Right hindlimb (tissue), 1 donor: ENCODE data around the gene PLA2G4E.

Experiments
- DNase-seq: peaks from one replicate; pipeline ENCODE4 v3.0.0-alpha.2; 2018

PLA2G4E gene

GRCh38 chr15:42016971-42017370 is 3.9 kb downstream of the PLA2G4E start:
- no peak for DNase-seq

- DNase-seq = no peak
Observed at GRCh38 chr15:42014406-42014805, 6.4 kb downstream of the PLA2G4E start.

GRCh38 chr15:42012928-42013482 is 7.8 kb downstream of the PLA2G4E start:
- DNase-seq = no peak

GRCh38 chr15:42012241-42012640 is 8.6 kb downstream of the PLA2G4E start:
- DNase-seq = no peak

GRCh38 chr15:42011074-42011473 is 9.8 kb downstream of the PLA2G4E start:
- no peak for DNase-seq

GRCh38 chr15:42010434-42010833 is 10.4 kb downstream of the PLA2G4E start:
- no peak for DNase-seq

GRCh38 chr15:42009474-42009873 is 11.4 kb downstream of the PLA2G4E start:
- DNase-seq = no peak

- DNase-seq = no peak
Observed at GRCh38 chr15:42009022-42009421, 11.8 kb downstream of the PLA2G4E start.

GRCh38 chr15:42007386-42007785 is 13.5 kb downstream of the PLA2G4E start:
- no peak for DNase-seq

- DNase-seq = no peak
Observed at GRCh38 chr15:42002333-42002732, 18.5 kb downstream of the PLA2G4E start.

GRCh38 chr15:42001236-42001635 is 19.6 kb downstream of the PLA2G4E start:
- DNase-seq = no peak

GRCh38 chr15:41999290-42000285 is 21.3 kb downstream of the PLA2G4E start:
- DNase-seq = no peak

- no peak for DNase-seq
Observed at GRCh38 chr15:41997845-41998244, 23.0 kb downstream of the PLA2G4E start.

GRCh38 chr15:41996921-41997592 is 23.8 kb downstream of the PLA2G4E start:
- DNase-seq = no peak

GRCh38 chr15:41996376-41996775 is 24.5 kb downstream of the PLA2G4E start:
- DNase-seq = no peak

GRCh38 chr15:41995476-41995855 is 25.4 kb downstream of the PLA2G4E start:
- DNase-seq = no peak

GRCh38 chr15:41994772-41995475 is 25.9 kb downstream of the PLA2G4E start:
- no peak for DNase-seq

- DNase-seq = no peak
Observed at GRCh38 chr15:41994171-41994650, 26.6 kb downstream of the PLA2G4E start.

GRCh38 chr15:41993472-41994170 is 27.2 kb downstream of the PLA2G4E start:
- DNase-seq = no peak

- DNase-seq = no peak
Observed at GRCh38 chr15:41992803-41993190, 28.0 kb downstream of the PLA2G4E start.

GRCh38 chr15:41992151-41992802 is 28.6 kb downstream of the PLA2G4E start:
- no peak for DNase-seq

- DNase-seq = no peak
Observed at GRCh38 chr15:41990691-41991090, 30.2 kb downstream of the PLA2G4E start.
